ENCODE measurements around the gene TAF4B.

GRCh38 chr18:26206488-26206887 lies 19.8 kb upstream of the TAF4B start:
- no peak for TF ChIP-seq CTCF (conservative IDR thresholded peaks at IDR 0.05; ENCODE audit: low read depth, low read length)
- no peak for TF ChIP-seq EZH2 (IDR thresholded peaks at IDR 0.05; ENCODE audit: borderline replicate concordance, low read depth, low read length, poor library complexity, severe bottlenecking)

All from A673 (cell line).